IPS DF 4.7 (cell line): ENCODE results near the gene CDHR3.
"Not testable (repeated sequence)": the region's sequence is repeated elsewhere in the genome, so short reads cannot be mapped to it uniquely, and the experiment has no call there.

Experiments
- DNase-seq: peaks from one replicate; pipeline ENCODE4 v3.0.0-alpha.2; 2013; ENCODE audit warnings: low spot score; ENCODE audit errors: extremely low read depth

CDHR3 gene

DNA sequence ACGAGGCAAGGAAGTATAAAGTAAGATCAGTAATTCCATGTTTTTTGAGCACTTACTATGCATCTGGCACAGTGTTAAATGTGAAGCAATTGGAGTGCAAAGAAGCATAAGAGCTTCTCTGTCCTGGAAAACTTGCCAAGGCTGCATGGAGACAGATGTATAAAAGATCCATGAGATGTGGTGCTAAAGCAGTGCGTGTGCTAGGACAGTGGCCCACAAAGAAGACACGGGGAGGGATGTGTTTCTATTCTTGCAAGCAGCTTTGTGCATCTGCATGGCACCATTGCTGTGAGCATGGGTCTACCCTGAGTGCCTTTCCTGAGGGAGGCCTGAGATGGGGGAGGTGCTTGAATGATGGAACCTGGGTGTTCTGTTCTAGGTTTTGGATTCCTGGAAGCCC, 5.1 kb upstream of the CDHR3 start:
- DNase-seq = no peak

DNA sequence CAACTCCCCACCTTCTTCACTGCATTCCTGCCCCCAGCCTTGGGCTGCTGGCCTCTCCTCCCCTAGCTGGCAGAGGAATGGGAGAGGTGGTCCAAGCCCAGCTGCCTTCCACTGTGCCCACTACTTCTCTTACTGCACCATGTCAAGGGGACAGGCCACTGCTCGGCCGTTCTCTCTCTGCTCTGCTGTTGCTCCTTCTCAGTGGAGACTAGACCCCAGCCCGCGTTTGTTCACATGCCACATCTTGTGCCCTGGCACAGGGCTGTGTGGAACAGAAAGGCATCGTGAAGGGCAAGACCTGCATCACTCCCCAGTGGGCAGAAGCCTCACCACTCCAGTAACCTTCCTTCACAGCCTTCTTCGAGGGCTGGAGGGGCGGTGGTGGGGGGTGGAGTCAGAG, 711 bp upstream of the CDHR3 start:
- no peak for DNase-seq

DNA sequence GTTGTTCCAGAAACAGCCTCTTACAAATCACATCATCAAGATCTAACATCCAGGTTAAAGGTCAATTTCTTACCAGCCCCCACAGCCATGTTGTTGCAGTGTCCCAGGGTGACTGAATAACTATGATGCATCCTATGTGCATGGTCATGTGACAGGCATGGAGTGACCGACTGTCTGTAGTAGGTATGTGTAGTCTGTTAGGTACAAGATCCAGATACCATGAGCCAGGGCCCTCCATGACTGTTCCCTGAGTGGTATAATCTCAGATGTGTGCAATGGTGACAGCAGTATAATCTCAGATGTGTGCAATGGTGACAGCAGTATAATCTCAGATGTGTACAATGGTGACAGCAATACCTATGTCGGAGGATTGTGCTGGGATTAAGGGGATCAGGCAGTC, 8.8 kb downstream of the CDHR3 start:
- no peak for DNase-seq

DNA sequence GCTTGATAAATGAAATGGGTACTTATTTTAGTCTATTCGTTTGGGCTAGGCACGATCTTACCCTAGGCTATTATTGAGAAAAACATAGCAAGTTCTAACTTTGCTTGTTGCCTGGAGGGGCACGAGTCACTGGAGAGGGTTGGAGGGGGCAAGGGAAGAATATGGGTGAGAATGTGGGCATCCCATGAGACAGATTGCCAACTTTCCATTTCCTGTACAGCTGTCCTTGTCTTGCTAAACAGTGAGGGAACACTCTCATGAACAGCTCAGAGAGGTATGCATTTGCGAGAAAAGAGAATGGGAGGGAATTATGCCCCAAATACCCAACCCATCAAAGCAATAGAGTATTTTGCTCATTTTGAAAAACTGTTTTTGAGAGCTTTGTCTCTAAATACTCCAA, 9.2 kb downstream of the CDHR3 start:
- no peak for DNase-seq

DNA sequence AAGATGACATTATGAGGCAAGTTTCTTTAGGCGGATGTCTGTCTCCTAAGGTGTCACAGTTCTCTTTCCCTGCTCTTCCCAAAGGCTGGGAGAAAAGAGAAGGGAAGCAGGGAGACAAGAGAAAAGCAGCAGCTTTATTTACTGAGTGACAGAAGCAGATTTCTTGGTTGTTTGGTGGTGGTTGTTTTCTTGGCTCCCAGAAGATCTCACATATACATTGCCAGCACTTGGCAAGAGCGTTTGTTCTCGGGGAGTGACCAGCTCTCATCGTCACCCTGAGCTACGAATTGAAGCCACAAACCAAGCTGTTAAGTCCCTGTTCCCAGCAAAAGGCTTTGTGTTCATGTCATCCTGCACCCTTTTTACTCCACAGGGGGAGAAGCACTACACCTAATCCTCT, 11.4 kb downstream of the CDHR3 start:
- DNase-seq = no peak

DNA sequence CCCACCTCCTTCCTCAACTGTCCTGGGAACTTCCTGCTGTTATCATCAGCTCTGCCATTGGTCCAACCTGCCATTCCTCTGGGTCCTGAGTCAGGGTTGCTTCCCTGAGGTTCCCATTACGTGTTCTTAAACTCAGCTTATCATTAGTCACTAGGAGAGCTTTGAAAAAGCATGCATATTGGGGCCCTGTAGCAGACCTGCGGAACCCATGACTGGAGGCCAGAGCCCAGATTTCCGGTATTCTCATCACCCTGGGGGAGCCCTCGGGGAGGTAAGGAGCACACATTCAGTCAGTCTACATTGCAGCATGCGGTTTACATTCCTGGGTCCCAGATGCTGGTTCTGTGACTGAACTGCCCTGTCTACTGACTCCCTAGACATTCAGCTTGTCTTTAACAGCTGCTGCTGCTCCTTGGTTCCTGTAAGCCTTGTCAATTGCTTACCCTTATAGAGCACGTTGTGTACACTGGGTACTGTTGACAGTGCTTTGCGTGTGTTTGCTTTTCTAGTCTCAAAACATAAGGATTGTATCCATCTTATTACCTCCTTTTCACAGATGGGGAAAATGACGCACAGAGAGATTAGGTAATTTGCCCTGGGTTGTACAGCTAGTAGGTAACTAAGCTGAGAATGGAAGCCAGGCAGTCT, 12.8 kb downstream of the CDHR3 start:
- no peak for DNase-seq

DNA sequence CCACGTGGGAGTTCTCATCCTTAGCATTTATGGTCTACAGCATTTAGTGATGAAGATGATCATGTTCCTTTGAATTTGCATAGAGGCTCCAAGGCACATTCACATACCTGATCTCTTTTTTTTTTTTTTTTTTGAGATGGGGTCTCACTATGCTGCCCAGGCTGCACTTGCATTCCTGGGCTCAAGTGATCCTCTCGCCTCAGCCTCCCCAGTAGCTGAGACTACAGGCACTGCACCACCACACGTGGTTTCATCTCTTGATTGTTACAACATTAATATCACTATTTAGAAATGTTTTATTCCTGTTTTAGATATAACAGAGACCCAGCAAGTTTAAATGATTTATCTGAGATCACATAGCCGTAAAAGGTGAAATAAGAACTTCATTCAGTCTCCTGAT, 13.8 kb downstream of the CDHR3 start:
- no peak for DNase-seq

DNA sequence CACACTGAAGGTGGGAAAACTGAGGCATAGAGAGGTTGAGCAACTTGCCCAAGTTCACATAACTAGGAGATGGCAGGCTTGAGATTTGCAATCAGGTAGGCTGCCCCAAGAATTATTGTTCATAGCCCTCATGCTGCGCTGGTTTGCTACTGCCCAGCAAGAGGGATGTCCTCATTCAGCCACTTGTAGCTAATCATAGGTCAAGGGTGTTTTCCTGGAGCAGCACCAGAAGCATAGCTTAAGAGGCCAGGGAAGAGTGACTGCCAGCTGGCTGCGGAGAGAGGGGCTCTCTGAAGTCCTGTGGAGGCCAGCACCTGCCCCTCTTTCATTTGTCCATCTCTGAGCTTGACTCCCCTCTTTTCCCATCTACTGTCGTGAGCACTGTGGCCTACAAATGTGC, 15.0 kb downstream of the CDHR3 start:
- DNase-seq = no peak

DNA sequence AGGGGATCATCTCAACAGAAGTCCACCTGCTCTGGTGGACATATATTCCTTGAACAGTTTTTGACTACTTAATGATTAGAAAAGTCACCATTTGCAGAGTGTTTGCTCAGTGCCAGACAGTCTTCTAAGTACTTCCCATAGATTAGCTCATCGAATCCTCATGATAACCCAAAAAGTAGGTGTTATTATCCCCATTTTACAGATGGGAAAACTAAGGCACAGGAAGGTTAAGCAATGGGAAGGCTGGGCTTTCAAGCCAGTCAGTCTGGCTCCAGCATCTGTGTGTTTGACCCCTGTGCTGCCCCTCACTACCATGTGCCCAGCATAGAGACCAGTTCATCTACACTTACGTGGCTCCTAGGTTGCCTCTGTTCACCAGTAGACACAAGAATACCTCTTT, 15.9 kb downstream of the CDHR3 start:
- no peak for DNase-seq

DNA sequence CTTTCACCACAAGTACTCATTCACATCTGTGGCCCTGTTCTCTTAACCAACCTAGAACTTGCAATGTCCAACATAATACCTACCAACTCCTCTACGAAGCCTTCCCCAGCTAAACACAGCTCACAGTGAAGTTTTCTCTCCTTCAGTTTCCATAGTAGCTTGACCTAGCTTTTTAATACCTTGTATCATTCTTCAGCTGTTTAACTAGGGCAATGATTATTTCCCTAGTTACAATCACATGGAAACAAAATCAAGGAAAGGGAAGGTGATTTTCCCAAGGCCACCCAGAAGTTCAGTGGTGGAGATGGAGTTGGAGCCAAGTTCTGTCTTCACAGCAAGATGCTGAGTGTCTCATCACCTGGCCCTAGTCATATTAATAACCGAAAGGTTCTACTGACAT, 16.3 kb downstream of the CDHR3 start:
- no peak for DNase-seq

DNA sequence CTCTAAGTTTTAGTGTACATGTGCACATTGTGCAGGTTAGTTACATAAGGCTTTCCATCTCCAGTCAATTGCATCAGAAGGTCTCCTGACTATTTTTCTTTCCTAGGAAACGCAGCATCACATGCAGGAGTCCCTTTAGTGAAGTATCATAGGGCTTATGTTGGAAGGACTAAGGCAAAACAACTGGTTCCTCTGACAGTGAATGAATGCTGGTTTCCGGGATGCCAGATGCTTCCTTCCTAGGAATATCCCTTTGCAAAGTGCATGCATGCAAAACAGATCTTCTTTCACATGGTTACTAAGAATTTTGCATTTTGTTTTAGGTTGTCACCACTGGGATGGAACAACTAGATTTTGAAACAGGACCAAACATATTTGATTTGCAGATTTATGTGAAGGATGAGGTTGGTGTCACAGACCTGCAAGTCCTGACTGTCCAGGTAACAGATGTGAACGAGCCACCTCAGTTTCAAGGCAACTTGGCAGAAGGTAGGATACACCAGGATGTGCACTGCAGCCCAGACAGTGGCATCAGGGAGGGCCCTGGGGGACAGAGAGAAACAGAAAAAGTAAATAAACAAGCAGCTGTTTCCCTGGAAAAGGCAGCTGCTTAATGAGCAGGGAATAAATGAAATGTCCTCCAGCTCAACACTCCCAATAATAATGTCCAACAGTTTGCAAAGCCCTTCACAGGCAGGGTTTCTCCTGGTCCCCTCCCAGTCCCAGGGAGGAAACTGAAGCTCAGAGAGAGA, 17.8 kb downstream of the CDHR3 start:
- DNase-seq = no peak

DNA sequence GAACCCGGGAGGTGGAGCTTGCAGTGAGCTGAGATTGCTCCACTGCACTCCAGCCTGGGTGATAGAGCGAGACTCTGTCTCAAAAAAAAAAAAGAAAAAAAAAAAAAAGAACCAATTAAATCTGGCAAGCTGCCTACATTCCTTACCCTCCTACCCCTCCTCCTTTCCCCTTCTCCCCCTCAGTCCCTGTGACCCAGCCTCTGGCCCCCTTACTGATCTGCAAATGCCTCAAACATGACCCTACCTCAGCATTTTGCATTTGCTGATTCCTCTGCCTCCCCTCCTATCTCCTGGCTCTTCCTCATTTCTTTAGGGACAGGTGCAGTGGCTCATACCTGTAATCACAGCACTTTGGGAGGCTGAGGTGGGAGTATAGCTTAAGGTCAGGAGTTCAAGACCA, 19.3 kb downstream of the CDHR3 start:
- DNase-seq = no peak

DNA sequence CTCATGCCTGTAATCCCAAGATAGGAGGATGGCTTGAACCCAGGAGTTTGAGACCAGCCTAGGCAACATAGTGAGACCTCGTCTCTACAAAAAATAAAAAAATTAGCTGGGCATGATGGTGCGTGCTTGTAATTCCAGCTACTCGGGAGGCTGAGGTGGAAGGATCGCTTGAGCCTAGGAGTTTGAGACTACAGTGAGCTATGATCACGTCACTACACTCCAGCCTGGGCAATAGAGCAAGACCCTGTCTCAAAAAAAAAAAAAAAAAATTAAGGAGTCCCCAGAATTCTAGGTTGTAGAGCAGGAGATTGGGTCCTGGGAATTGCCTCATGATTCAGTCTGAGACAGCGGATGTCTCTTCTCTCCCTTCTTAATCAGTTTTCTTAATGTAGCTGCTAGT, 21.7 kb downstream of the CDHR3 start:
- DNase-seq = not testable (repeated sequence)

DNA sequence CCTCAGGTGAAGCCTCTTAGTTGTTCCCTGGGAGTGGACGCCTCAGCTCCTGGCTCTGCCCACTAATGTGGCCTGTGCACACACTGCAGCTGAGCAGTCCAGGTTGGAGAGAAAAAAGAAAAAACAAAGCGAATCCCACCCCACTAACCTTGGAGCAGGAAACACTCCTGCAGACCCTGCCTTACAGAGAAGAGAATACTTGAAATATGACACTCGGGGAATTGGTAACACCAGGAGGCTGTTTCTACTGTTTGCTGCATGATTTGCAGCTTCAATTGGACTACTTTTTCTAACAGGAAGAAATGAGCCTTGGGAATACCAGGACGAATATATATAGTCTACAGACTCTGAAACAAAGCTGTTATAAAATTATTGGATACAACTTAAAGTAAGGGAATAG, 22.2 kb downstream of the CDHR3 start:
- DNase-seq = no peak

DNA sequence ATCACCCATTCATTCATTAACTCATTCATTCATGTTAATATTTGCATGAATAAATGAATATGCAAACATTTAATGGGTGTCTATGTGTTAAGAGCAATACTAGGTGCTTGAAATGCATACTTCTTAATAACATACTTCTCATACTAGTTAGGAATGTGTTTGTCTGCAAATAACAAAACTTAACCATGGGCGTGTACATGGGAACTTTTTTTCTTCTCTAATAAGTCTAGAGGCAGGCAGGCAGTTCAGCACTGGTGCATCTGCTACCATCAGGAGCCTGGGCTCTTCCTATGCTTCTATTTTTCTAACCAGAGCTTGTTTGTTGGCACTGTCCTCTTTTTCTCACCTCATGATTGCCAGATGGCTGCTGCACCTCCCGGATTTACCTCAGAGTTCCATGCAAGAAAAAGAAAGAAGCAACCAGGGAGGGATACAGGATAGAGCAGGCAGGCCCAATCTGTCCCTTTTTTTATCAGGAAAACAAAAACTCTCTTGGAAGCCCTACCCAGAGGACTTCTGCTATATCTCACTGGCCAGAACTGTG, 22.7 kb downstream of the CDHR3 start:
- DNase-seq = no peak

DNA sequence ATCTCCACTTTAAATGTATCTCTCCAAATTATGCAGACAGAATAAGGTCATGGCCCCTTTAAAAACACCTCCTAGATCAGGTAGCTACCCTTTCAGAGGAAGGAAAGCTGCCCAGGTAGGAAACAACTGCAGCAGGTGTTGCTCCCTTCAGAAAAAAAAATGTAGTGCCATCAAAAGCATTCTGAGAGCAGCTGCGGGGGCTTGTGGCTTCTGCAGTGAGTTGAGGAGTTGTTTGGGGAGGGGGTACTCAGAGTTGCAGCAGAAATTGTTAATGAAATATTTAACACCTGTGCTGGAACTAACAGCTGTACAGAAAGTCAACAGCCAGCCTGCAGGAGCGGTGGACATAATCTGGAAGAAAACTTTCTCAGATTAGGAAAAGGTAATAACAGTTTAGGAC, 24.0 kb downstream of the CDHR3 start:
- no peak for DNase-seq

DNA sequence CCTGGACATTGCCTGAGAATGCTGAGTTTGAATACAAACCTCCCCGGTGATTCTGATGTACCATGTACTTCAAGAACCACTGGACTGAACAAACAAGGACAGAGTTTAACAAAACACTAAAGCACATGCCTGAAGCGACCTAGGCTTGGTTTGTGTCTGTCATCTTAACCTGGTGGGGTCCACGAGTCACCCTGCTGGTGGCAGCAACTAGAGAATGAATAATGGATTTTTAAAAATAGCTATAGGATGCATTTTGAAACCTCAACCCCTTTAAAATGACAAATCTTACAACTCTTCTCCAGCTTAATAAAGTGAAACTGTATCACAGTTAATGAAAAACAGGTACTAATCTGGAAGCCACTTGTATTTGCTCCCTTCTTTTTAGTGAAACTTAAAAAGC, 25.2 kb downstream of the CDHR3 start:
- DNase-seq = no peak

DNA sequence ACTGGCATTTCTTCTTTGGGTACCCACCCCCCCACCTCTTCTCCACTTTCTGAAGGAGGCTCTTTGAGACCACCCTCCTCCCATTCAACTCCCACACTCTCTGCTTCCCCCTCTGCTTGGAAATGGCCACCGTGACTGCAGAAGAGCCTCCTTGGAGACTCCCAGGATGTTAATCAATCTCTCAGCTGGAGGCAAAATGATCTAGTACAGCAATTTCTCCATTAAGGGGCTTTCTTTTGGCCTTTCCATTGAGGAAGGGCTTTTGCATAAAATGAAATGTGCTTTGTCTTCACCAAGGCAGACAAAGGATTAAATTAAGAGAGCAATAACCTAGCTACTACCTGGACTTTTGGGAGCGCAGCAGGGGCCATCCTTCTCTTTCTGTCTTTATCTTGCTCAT, 26.1 kb downstream of the CDHR3 start:
- no peak for DNase-seq

DNA sequence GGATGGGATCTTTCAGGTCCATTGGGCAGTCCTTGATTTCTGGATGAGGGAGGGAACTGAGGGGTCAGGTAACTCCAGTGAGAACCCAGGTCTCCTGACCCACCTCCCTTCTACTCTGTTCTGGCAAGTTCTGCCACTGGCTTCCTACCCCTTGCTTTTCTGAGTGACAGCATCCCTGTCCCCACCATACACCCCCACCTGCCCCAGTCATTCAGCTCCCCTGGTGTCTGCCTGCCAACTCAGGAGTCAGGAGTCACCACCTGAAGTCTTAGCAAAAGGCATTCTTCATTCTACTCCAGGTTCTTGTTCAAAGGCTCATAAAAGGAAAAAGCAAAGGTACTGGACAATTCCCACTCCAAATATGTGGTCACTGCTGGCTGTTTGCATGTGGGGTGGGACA, 26.6 kb downstream of the CDHR3 start:
- DNase-seq = no peak

DNA sequence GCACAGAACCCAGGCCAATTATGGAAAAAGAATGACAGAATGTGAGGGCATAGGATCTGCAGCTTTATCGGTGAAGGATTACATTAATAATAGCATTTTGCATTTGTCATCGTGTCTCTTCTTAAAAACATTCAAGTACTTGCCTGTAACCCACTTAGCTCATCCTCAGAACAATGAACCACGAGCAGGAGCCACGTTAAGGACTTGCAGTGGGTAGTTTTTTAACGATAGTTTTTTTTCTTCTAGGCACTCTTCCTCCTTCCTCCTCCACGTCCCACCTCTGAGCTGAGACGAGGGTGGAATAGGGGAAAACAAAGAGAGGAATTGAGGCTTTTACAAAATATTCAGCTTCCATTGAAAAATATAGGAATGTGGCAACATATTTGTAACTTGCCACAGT, 27.1 kb downstream of the CDHR3 start:
- no peak for DNase-seq

DNA sequence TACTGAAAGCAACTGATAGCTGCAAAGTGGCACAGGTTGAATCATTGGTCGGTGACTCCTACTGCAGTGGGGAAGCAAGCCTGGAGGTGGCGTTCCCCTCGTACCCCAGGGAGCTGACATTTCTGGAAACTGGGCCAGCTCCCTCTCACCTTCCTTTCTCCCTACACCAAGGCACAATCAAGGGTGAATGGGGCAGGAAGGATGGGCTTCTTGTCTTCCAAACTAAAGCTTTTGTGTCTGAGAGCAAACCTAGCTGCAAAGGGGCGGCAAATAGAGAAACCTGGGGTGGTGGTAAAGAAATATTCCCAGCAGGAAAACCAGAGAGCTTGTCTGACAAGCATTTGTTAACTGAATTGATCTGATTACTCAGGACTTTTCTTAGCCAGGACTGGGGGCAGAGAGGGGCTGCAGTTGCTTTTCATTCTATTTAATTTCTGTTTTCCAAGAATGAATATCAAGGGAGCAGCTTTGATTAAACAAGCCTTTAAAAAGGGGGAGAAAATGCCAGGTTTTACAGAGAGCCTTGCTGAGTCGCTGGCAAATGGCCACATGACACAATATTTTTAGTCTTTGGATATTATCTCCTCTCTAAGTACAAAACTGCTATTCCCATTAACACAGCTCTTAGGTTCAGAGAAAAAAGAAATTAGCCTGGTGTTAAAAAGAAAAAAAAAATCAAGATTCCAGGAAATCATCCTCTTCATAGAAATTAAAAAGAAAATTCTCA, 27.8 kb downstream of the CDHR3 start:
- peak; percentile 76 for DNase-seq

DNA sequence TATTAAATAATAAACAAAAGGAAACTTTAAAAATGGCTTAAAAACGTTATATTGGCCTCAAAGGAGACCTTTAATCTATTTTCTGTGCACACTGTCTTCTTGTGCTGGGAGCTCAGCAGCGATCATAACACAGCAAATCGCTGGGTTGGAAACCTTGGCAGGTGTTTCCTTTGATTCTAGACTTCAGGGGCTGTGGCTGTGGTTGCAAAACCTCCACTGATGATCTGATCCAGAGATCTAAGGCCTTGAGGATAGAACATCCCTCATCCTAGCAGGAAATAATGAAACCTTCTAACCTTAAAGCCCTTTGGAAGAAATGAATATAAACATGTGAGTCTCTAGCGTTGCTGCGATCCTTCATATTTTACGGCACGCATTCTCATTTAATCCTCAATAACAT, 29.8 kb downstream of the CDHR3 start:
- no peak for DNase-seq
